HG03354 (cell line): ENCODE results near the gene VGLL2.

Source experiments
- ATAC-seq: cut with Tn5 transposase; IDR thresholded peaks from one replicate; pipeline ENCODE4 v1.9.1; 2021; ENCODE audit warnings: mild to moderate bottlenecking; ENCODE audit not compliant: unreplicated experiment, poor library complexity, severe bottlenecking

VGLL2 gene

DNA sequence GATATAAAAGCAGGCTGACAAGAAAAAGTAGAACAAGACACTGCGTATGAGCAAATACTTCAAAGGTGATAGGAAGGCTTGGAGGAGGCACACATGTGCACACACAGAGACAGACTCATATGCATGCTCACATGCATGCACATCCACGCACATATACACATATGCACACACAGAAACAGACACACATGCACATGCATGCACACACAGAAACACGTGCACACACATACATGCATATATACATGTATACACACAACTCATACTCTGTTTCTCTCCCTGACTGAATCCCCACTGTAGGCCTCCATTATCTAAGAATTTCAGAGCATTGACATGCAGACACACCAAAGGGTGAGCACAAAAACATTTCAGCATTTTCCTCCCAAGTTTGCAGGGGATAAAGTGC lies 43.7 kb downstream of the VGLL2 start:
- no peak for ATAC-seq

DNA sequence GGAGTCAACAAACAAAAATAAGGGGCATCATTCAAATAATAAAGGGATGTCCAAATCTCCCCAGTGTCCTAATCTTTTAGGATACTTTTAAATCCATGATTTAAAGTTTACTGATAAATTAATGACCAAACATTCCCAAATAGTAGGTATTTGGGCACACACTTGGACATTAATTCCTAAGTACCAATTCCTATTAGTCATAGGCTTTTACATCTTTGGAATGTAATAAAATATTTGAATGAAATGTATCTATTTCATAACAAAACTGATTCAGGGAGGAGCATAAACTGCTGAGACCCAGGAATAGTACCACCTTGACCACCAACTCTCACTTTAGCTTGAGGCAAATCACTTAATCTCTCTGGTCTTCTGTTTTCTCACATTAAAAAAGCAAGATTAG lies 44.3 kb downstream of the VGLL2 start:
- no peak for ATAC-seq

DNA sequence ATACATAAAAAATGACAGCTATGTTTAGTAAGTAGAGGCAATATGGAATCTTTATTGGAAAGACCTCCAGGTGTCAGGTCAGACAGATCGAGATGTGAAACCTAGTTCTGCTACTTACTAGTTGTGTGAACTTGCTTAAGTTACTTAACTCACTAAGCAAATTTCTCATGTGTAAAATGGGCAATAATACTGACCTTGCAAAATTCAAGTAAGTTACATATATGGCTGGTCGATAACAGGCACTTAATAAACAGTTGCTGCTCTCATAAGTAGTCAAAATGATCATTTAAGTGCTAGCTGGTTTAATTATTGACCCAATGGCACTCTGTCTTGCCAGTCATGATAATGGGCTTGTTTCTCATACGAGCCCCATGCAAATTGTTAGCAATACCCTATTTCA lies 46.0 kb downstream of the VGLL2 start:
- ATAC-seq, result no peak

DNA sequence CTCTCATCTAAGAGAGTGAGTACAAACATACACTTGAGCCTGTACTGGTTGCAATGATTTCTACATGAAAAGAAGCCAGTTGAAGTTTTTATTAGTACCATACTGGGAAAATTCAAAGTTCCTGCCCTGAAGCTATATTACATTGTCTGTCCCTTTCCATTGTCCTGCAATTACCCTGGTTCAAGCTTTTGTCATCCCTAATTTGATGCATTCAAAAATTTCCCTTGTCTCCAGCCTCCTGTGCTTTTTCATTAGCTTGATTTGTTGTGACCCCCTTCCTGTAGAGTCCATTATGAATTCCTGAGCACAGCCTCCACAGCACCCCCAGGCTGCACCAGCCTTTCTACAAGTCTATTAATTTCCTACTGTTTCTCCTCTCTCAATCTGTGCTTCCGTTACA lies 46.4 kb downstream of the VGLL2 start:
- ATAC-seq, result no peak

GRCh38 chr6:117317261-117317660 lies 51.9 kb downstream of the VGLL2 start:
- ATAC-seq, result no peak
